ENCODE measurements around the gene PLXNB2.
A peak's percentile ranks its signal among the peaks of the same experiment; 100 is the strongest.

The PLXNB2 gene, protein sequence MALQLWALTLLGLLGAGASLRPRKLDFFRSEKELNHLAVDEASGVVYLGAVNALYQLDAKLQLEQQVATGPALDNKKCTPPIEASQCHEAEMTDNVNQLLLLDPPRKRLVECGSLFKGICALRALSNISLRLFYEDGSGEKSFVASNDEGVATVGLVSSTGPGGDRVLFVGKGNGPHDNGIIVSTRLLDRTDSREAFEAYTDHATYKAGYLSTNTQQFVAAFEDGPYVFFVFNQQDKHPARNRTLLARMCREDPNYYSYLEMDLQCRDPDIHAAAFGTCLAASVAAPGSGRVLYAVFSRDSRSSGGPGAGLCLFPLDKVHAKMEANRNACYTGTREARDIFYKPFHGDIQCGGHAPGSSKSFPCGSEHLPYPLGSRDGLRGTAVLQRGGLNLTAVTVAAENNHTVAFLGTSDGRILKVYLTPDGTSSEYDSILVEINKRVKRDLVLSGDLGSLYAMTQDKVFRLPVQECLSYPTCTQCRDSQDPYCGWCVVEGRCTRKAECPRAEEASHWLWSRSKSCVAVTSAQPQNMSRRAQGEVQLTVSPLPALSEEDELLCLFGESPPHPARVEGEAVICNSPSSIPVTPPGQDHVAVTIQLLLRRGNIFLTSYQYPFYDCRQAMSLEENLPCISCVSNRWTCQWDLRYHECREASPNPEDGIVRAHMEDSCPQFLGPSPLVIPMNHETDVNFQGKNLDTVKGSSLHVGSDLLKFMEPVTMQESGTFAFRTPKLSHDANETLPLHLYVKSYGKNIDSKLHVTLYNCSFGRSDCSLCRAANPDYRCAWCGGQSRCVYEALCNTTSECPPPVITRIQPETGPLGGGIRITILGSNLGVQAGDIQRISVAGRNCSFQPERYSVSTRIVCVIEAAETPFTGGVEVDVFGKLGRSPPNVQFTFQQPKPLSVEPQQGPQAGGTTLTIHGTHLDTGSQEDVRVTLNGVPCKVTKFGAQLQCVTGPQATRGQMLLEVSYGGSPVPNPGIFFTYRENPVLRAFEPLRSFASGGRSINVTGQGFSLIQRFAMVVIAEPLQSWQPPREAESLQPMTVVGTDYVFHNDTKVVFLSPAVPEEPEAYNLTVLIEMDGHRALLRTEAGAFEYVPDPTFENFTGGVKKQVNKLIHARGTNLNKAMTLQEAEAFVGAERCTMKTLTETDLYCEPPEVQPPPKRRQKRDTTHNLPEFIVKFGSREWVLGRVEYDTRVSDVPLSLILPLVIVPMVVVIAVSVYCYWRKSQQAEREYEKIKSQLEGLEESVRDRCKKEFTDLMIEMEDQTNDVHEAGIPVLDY (N-terminal part only)

DNA sequence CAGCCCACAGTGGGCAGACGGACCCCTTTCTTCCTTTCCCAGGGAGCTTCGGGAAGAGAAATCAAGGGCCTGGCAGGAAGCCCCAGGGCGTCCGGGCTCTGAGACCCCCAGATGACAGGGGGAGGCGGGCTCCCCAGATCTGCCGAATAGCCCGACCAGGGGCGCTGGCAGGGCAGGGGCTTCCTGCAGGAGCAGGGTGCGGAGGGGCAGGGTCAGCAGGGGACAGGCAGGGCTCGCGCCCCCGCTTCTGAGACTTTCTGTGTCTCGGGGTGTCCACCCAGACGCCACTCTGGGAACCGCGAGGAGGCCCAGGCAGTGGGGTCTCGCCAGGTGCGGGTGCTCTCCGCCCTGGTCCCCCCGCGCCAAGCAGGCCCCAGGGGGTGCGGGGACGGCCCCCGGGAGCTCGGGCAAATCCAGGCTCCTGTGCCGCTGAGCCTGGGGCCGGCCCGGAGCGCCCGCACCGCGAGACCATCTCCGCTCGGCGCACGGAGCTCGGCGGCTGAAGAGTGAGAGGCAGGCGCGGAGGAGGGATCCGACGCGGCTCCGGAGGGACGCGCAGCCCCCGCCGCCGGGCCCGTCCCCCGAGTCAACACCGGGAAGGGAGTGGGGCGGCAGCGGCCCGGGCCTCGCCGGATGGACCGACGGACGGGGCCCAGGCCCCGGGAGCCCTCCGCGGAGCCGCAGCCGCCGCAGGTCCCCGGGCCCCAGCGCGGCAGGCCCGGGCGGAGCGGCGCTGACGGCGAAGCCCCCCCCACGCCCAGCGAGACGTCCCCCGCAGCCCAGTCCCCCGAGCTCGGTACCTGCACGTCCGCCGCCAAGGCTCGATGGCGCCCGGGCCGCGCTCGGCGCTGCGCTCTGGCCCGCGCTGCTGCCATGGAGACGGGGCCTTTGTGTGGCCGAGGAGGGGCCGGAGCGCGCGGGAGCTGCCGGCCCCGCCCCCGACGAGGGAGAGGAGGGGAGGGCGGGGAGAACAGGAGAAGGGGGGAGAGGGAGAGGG is at the start of gene PLXNB2:
TSS of gene PLXNB2 (minus strand) at position 894 of the 997 bp plus-strand sequence. CDS start 17,062 bp downstream, outside the sequence.
- Mint-ChIP-seq H3K9me3 (no peaks in the 10 kb centered on the region), H3K27ac (no peak within 1 kb of the TSS), H3K27me3 (peaks cover 52% of the 10 kb centered on the region), H3K4me3 (peak within 1 kb of the TSS; percentile 80 to 81), H3K4me1 (peaks cover 48% of the 10 kb centered on the region)
- DNase-seq, result peak in 1 of 2 donors; percentile 46
- ATAC-seq, result peak; percentile 62

DNA sequence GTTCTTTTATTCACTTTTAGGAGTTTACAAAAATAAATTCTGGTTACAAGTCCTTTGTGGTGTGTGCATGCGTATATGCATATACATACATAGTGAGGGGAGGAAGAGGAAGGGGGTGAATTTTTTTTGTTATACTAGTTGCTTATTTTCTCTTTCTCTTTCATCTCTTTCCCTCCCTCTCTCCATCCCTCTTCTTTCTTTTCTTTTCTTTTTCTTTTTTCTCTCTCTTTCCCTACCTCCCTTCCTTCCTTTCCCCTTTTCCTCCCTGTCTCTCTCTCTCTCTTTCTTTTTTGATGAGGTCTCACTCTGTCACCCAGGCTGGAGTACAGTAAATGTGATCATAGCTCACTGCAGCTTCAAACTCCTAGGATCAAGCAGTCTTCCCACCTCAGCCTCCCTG is 49.8 kb upstream of the PLXNB2 start:
- DNase-seq (no peak), ATAC-seq (no peak)
- Mint-ChIP-seq H3K4me3 (no peak overlapping the region), H3K9me3 (no peaks in the 10 kb centered on the region), H3K27me3 (no peaks in the 10 kb centered on the region), H3K27ac (peak overlapping the region; percentile 3 to 75), H3K4me1 (peaks cover 40% of the 10 kb centered on the region)

DNA sequence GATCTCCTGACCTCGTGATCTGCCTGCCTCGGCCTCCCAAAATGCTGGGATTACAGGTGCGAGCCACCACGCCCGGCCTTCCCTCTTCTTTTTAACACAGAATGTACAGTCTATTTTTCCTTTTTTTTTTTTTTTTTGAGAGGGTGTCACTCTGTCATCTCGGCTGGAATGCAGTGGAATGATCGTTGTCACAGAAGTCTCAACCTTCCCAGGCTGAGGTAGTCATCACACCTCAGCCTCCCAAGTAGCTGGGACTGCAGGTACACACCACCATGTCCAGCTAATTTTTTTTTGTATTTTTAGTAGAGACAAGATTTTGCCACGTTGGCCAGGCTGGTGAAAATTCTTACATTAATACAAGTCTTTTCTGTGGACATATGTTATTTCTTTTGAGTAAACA is 48.7 kb upstream of the PLXNB2 start:
- Mint-ChIP-seq H3K27me3 (no peaks in the 10 kb centered on the region), H3K27ac (no peak overlapping the region), H3K4me3 (no peak overlapping the region), H3K4me1 (peaks cover 30% of the 10 kb centered on the region), H3K9me3 (no peaks in the 10 kb centered on the region)
- DNase-seq, result no peak
- no peak for ATAC-seq

DNA sequence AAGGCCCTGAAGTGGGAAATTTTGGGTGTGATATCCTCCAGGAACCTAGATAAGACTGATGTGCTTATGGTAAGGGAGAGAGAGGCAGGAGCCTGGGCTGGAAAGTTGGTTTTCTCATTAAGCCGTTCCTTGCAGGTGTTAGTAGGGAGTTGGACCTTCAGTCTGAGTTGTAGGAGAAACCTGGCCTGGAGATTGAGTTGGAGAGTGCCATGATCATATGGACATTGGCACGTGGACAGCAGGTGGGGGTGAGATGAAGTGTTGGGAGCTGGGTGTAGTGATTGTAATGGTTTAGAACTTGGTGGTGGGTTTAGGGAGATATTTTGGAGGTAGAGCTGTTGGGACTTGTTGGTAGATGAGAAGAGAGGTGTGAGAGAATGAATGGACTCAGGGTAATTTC is 40.6 kb upstream of the PLXNB2 start:
- no peak overlapping the region for H3K27ac Mint-ChIP-seq
- no peaks in the 10 kb centered on the region for H3K27me3 Mint-ChIP-seq
- ATAC-seq (no peak), DNase-seq (no peak)
- H3K4me1 Mint-ChIP-seq, result no peaks in the 10 kb centered on the region
- H3K9me3 Mint-ChIP-seq, result no peaks in the 10 kb centered on the region
- H3K4me3 Mint-ChIP-seq, result no peak overlapping the region

DNA sequence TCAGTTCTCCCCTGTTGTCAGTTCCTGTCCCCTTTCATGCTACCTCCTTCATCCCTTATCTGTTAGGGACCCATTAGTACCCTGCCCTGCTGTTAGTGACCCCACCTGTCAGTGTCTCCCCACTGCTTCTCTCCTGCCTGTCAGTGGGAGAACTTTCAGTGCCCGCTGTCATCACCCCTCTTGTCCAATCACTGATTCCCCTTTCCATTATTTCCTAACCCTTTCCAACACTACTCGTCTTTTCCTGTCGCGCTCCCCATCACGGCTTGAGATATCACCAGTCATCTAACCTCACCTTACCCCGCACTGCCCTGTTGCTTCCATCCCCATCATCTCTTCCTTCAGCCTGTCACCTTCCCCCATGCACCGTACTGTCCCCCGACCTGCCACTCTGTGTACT is 39.7 kb upstream of the PLXNB2 start:
- Mint-ChIP-seq H3K27ac (no peak overlapping the region), H3K9me3 (no peaks in the 10 kb centered on the region)
- ATAC-seq, result no peak

DNA sequence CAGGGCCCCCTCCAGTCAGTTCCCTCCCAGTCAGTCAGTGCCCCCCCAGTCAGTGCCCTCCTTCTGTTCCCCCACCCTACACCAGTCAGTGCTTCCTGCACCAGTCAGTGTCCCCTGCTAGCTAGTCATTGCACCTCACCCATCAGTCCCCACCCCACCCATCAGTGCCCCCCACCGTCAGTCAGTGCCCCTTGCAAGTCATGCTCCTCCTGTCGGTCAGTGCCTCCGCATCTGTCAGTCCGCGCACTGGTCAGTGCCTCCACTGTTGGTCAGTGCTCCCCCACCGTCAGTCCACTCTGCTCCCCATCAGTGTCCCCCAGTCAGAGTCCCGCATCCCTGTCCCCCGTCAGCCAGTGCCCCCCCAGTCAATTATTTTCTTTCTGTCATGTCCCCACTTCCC is 39.0 kb upstream of the PLXNB2 start:
- ATAC-seq (no peak), DNase-seq (no peak)
- Mint-ChIP-seq H3K4me1 (peaks cover 8% of the 10 kb centered on the region), H3K9me3 (no peaks in the 10 kb centered on the region), H3K4me3 (no peak overlapping the region), H3K27me3 (no peaks in the 10 kb centered on the region), H3K27ac (no peak overlapping the region)

More for the DNA sequence above, 39.7 kb upstream of the PLXNB2 start:
- no peak for DNase-seq
- Mint-ChIP-seq H3K27me3 (no peaks in the 10 kb centered on the region), H3K4me1 (peaks cover 1% of the 10 kb centered on the region), H3K4me3 (no peak overlapping the region)

DNA sequence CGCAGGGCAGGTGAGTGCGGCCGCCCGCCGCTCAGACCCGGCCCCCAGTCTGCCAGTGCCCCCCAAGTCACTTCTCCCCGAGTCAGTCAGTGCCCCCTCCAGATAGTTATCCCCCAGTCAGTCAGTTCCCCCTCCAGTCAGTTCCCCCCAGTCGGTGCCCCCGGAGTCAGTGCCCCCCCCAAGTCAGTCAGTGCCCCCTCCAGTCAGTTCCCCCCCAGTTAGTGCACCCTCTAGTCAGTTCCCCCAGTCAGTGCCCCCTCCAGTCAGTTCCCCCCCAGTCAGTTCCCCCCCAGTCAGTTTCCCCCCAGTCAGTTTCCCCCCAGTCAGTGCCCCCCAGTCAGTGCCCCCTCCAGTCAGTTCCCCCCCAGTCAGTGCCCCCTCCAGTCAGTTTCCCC is 36.1 kb upstream of the PLXNB2 start:
- ATAC-seq, result no peak
- no peaks in the 10 kb centered on the region for H3K27me3 Mint-ChIP-seq
- peak overlapping the region; percentile 68 to 73 for H3K4me3 Mint-ChIP-seq
- H3K4me1 Mint-ChIP-seq, result peaks cover 11% of the 10 kb centered on the region
- DNase-seq, result no peak
- H3K27ac Mint-ChIP-seq, result peak overlapping the region in 1 of 2 donors; percentile 31
- no peaks in the 10 kb centered on the region for H3K9me3 Mint-ChIP-seq

DNA sequence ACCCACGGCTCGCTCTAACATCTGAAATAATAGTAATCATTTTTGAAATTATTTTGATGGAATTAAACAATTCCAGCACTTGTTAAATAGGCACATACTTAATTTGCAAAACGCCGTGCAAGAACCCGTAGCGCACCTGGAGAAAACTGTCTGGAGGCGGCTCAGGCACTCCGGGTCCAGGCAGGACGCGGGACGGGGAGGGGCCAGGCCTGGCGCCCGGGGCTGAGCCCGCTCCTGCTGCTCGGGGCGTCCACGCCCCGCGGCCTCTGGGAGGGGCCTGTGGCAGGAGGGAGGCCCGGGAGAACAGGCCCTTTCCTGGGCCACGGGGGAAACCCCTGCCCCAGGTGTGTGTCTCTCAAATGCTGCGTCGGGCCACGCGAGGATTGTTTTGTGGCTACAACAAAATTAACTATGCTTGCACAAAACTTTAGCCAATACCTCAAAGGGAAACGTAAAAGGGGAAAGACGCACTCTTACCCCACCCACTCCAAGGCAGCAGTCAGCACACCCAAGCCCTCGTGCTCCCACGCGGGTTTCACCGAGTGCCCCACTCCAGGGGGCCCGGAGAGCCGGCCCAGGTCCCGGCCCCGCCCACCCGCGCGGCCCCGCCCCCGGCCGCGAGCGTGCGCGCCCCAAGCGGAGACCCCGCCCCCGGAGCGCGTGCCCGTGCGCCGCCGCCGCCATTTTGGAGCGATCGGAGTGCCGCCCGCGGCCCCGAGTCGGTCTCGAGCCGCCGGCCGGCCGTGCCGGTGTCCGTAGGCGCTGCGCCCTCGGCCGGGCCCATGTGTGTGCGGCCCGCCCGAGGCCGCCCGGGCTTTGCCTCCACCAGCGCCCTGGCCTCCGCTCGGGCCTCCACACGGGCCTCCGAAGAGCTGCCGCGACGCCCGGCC is 35.5 kb upstream of the PLXNB2 start, which contains the start of gene PPP6R2:
TSS of gene PPP6R2 (plus strand) at position 677 of the 890 bp plus-strand sequence. CDS start 50,582 bp downstream, outside the sequence.
- DNase-seq (peak; percentile 84 to 92), ATAC-seq (peak; percentile 79)
- Mint-ChIP-seq H3K27ac (peak within 1 kb of the TSS; percentile 35 to 70), H3K4me3 (peak within 1 kb of the TSS; percentile 72 to 73), H3K27me3 (no peaks in the 10 kb centered on the region), H3K9me3 (no peaks in the 10 kb centered on the region), H3K4me1 (peaks cover 11% of the 10 kb centered on the region)

DNA sequence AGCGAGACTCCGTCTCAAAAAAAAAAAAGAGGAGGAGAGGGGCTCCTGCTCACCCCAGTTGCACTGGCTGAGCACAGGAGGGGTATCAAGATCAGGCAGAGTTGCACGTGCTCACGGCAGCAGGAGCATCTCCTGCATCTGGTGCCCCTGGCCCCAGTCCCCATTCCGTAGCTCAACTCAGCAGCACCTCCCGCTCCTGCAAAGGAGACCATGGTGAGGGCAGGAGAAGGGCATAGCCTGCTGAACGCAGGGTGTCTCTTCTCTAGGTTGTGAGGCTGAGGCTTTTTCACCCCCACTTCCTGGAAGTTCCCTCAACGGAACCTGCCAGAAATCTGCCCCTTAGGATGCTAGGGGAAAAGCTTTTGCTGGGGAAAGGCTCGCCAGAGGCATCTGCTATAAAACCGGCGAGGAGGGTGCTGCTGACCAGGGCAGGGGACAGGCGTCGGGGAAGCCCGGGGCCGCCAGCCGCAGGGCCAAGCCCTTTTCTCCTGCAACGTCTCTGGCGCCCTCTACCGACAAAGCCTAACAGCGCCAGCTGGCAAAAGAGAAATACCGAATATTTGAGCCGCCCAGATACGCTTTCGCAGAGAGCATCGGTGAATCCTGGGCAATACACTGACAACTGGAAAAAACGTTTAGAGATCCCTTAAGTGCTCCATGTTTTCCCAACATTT is 34.7 kb upstream of the PLXNB2 start:
- peak overlapping the region; percentile 10 to 35 for H3K27ac Mint-ChIP-seq
- H3K27me3 Mint-ChIP-seq, result no peaks in the 10 kb centered on the region
- peak; percentile 65 for ATAC-seq
- H3K4me1 Mint-ChIP-seq, result peaks cover 11% of the 10 kb centered on the region
- peak overlapping the region; percentile 69 to 72 for H3K4me3 Mint-ChIP-seq
- no peaks in the 10 kb centered on the region for H3K9me3 Mint-ChIP-seq
- DNase-seq, result peak; percentile 88 to 90

DNA sequence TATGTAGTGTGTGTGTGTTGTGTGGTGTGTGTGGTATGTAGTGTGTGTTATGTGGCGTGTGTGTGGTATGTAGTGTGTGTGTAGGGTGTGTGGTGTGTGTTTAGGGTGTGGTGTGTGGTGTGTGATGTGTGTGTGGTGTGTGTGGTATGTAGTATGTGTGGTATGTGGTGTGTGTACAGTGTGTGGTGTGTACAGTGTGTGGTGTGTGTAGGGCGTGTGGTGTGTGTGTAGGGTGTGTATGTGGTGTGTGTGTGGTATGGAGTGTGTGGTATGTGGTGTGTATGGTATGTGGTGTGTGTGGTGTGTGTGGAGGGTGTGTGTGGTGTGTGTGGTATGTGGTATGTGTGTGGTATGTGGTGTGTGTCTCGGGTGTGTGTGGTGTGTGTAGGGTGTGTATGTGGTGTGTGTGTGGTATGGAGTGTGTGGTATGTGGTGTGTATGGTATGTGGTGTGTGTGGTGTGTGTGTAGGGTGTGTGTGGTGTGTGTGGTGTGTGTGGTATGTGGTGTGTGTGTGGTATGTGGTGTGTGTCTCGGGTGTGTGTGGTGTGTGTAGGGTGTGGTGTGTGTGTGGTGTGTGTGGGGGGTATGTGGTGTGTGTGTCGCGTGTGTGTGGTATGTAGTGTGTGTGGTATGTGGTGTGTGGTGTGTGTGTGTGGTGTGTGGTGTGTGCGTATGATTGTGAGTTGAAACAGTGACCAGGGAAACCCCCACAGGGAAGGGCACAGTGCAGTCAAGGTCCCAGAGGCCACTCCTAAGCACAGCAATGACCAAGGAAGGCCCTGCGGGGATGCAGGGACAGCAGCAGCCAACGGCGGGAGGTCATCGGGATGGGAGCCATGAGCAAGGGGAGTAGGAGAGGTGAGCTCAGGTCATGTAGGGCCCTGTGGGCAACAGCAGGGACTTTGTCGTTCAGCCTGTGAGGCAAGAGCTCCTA is 32.8 kb upstream of the PLXNB2 start:
- ATAC-seq (peak; percentile 37), DNase-seq (peak; percentile 53 to 56)
- Mint-ChIP-seq H3K4me1 (peaks cover 11% of the 10 kb centered on the region), H3K27ac (no peak overlapping the region), H3K4me3 (no peak overlapping the region), H3K9me3 (no peaks in the 10 kb centered on the region), H3K27me3 (no peaks in the 10 kb centered on the region)

DNA sequence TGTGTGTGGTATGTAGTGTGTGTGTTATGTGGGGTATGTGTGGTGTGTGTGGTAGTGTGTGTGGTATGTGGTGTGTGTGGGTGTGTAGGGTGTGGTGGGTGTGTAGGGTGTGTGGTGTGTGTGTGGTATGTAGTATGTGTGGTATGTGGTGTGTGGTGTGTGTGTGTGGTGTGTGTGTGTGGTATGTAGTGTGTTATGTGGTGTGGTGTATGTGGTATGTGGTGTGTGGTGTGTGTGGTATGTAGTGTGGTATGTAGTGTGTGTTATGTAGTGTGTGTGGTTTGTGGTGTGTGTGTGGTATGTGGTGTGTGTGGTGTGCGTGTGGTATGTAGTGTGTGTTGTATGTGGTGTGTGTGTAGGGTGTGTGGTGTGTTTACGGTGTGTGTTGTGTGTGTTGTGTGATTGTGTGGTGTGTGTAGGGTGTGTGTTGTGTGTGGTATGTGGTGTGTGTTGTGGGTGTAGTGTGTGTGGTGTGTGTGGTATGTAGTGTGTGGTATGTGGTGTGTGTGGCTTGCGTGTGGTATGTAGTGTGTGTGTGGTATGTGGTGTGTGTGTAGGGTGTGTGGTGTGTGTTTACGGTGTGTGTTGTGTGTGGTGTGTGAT is 31.5 kb upstream of the PLXNB2 start:
- no peaks in the 10 kb centered on the region for H3K27me3 Mint-ChIP-seq
- no peak overlapping the region for H3K4me3 Mint-ChIP-seq
- no peak for DNase-seq
- peaks cover 11% of the 10 kb centered on the region for H3K4me1 Mint-ChIP-seq
- no peak for ATAC-seq
- no peak overlapping the region for H3K27ac Mint-ChIP-seq
- H3K9me3 Mint-ChIP-seq, result no peaks in the 10 kb centered on the region

DNA sequence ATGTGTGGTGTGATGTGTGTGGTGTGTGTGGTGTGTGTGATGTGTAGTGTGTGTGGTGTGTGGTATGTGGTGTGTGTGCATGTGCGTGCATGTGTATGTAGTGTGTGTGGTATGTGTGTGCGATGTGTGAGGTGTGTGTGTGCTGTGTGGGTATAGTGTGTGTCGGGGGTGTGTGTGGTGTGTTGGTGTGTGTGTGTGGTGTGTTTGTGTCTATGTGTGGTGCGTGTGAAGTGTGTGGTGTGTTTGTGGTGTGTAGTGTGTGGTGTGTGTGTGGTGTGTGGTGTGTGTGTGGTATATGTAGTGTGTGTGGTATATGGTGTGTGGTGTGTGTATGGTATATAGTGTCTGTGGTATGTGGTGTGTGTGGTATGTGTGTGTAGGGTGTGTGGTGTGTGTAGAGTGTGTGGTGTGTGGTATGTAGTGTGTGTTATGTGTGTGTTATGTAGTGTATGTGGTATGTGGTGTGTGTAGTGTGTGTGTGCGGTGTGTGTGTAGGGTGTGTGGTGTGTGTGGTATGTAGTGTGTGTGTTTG is 30.7 kb upstream of the PLXNB2 start:
- Mint-ChIP-seq H3K27ac (no peak overlapping the region), H3K27me3 (no peaks in the 10 kb centered on the region), H3K4me1 (peaks cover 11% of the 10 kb centered on the region), H3K4me3 (no peak overlapping the region), H3K9me3 (no peaks in the 10 kb centered on the region)
- ATAC-seq, result no peak
- no peak for DNase-seq

Measured in stimulated activated naive CD8-positive, alpha-beta T cell treated with anti-CD3 and anti-CD28 coated beads, Interleukin-15, amount 100 ng/mL, for 72 hours (primary cell).